Kidney (tissue), 14 donors: ENCODE data around the gene PPP6R3. TPM values are rescaled to one million over a fixed set of nuclear protein-coding genes. Genes with fewer than 3 reads are reported as not detected.
"Not testable (repeated sequence)": the region's sequence is repeated elsewhere in the genome, so short reads cannot be mapped to it uniquely, and the experiment has no call there.

Experiments used
- DNase-seq, 5 donors: peaks; one replicate each; pipeline ENCODE4 v3.0.0-alpha.2; 2013 to 2020
- FAIRE-seq: peaks from 2 replicates; lab custom pipeline; 2012; peaks lifted over from hg19 to GRCh38; lab: Jason Lieb, UNC
- H3K27ac ChIP-seq, 2 donors: one replicate each; pipeline ENCODE4 v1.7.0; 2013; ENCODE audit warnings: low read depth in 2 of 2, low read length in 2 of 2, inconsistent platforms in 1 of 2
- H3K27me3 ChIP-seq: one replicate; pipeline ENCODE4 v1.7.1; 2013; ENCODE audit warnings: low read length, inconsistent platforms; ENCODE audit not compliant: control insufficient read depth, insufficient read depth
- H3K36me3 ChIP-seq, 3 donors: one replicate each; pipeline versions ENCODE4 v1.7.0 to v1.7.1; 2013; ENCODE audit warnings: low read length in 3 of 3, control low read depth in 1 of 3, inconsistent platforms in 1 of 3; ENCODE audit not compliant: insufficient read depth in 3 of 3, control insufficient read depth in 2 of 3
- H3K4me1 ChIP-seq, 3 donors: one replicate each; pipeline versions ENCODE4 v1.7.0 to v1.7.1; 2013; ENCODE audit warnings: low read length in 3 of 3, inconsistent platforms in 1 of 3, low read depth in 1 of 3; ENCODE audit not compliant: control insufficient read depth in 2 of 3, insufficient read depth in 2 of 3
- H3K4me3 ChIP-seq, 3 donors: one replicate each; pipeline versions ENCODE4 v1.7.0 to v1.8.1; 2013; ENCODE audit warnings: low read length in 3 of 3, control low read depth in 1 of 3, inconsistent platforms in 1 of 3
- H3K9ac ChIP-seq, 3 donors: one replicate each; pipeline versions ENCODE4 v1.7.0 to v1.7.1; 2013; ENCODE audit warnings: low read length in 3 of 3, control low read depth in 1 of 3, inconsistent platforms in 1 of 3
- H3K9me3 ChIP-seq, 3 donors: one replicate each; pipeline versions ENCODE4 v1.7.0 to v1.7.1; 2013; ENCODE audit warnings: low read length in 3 of 3, control low read depth in 1 of 3, inconsistent platforms in 1 of 3; ENCODE audit not compliant: control insufficient read depth in 2 of 3, insufficient read depth in 1 of 3
- CTCF ChIP-seq: IDR thresholded peaks from 3 replicates; pipeline ENCODE4 v1.5.1; 2012; ENCODE audit warnings: mild to moderate bottlenecking, moderate library complexity, borderline replicate concordance; ENCODE audit not compliant: insufficient read depth; ENCODE audit errors: extremely low read depth
- intact Hi-C: fragments of 100-400 bp; cut with DNase I; formaldehyde crosslinking; loops from one replicate; pipeline ENCODE4 v1.11.1; 2022
- polyA plus RNA-seq: library from polyadenylated mRNA; stranded (reverse); fragments of 350-450 nt; fragmentation: Illumina TruSeq; extraction: RNeasy Lipid Tissue Mini Kit (QIAGEN cat#74804); gene quantifications from one replicate; pipeline ENCODE4 v1.2.3, GENCODE V29; 2014; ENCODE audit warnings: low read depth, low replicate concordance; ENCODE audit not compliant: insufficient read depth
- total RNA-seq: library from RNA; stranded (reverse); fragmentation: NEBNext Ultra II Directional; extraction: Animal tissue kit (Norgen Biotek cat#: 25700); gene quantifications from one replicate; pipeline ENCODE4 v1.2.1, GENCODE V29; 2021
- donor health status: control.
- donor health status: control.
- donor health status: control.
- donor health status: control.
- donor health status: control.
- donor health status: DM: yes; HTN: yes; CAD: no.
- donor health status: Normal renal cell carcinoma (clear cell type).

Gene PPP6R3
- total and polyA plus RNA-seq, 2 donors from 2014 or later, result 30.3 to 108 TPM

- H3K4me1 ChIP-seq, result peaks cover 0 to 26% (median 16%) of the 10 kb centered on the region in 3 donors
- FAIRE-seq, result no peak
- DNase-seq, result no peak
- H3K9me3 ChIP-seq, result no peaks in the 10 kb centered on the region
- H3K4me3 ChIP-seq, result no peak overlapping the region
- no peaks in the 10 kb centered on the region for H3K27me3 ChIP-seq
- H3K36me3 ChIP-seq, result peaks cover 0 to 5% (median 0%) of the 10 kb centered on the region in 3 donors
- no peak overlapping the region for H3K9ac ChIP-seq
- no peak overlapping the region for H3K27ac ChIP-seq
- TF ChIP-seq CTCF, result no peak
- intact Hi-C loops, result no loop called here
Measured at GRCh38 chr11:68473693-68474092, 13.1 kb downstream of the PPP6R3 start.

- peaks cover 0 to 10% (median 4%) of the 10 kb centered on the region in 3 donors for H3K4me1 ChIP-seq
- H3K9me3 ChIP-seq, intact Hi-C loops, H3K4me3 ChIP-seq, FAIRE-seq, H3K36me3 ChIP-seq, H3K27me3 ChIP-seq, H3K27ac ChIP-seq, H3K9ac ChIP-seq: not testable (repeated sequence)
- DNase-seq, result peak in 1 of 5 donors; percentile 36
Measured at GRCh38 chr11:68475626-68476025, 15.1 kb downstream of the PPP6R3 start.

GRCh38 chr11:68479390-68479789, 18.8 kb downstream of the PPP6R3 start:
- intact Hi-C loops, result no loop called here
- Histone ChIP-seq H3K9ac (no peak overlapping the region), H3K9me3 (no peaks in the 10 kb centered on the region), H3K27me3 (no peaks in the 10 kb centered on the region), H3K4me1 (peaks cover 0 to 12% (median 5%) of the 10 kb centered on the region in 3 donors), H3K4me3 (no peak overlapping the region), H3K36me3 (no peaks in the 10 kb centered on the region), H3K27ac (no peak overlapping the region)
- FAIRE-seq (no peak), DNase-seq (no peak)
- no peak for TF ChIP-seq CTCF

GRCh38 chr11:68480193-68480592, 19.6 kb downstream of the PPP6R3 start:
- TF ChIP-seq CTCF, result no peak
- Histone ChIP-seq H3K4me3 (no peak overlapping the region), H3K4me1 (peaks cover 0 to 12% (median 5%) of the 10 kb centered on the region in 3 donors), H3K9me3 (no peaks in the 10 kb centered on the region), H3K36me3 (no peaks in the 10 kb centered on the region), H3K9ac (no peak overlapping the region), H3K27ac (no peak overlapping the region), H3K27me3 (no peaks in the 10 kb centered on the region)
- intact Hi-C loops, result no loop called here
- no peak for FAIRE-seq
- DNase-seq, result no peak
